DND-41 (cell line): ENCODE measurements around the gene CACNA1D.

Experiments
- CTCF ChIP-seq: IDR thresholded peaks from 2 replicates; pipeline ENCODE4 v1.5.1; 2012; ENCODE audit warnings: borderline replicate concordance, low read length, moderate library complexity, mild to moderate bottlenecking; ENCODE audit not compliant: poor library complexity, severe bottlenecking; ENCODE audit errors: extremely low read depth
- EZH2 ChIP-seq: IDR thresholded peaks from 3 replicates; pipeline ENCODE4 v1.6.1; 2012; ENCODE audit warnings: borderline replicate concordance, low read depth, mild to moderate bottlenecking, moderate library complexity, low read length, inconsistent platforms; ENCODE audit not compliant: severe bottlenecking

- TF ChIP-seq CTCF (no peak), EZH2 (no peak)
Measured at GRCh38 chr3:53523346-53523745, 28.9 kb downstream of the CACNA1D start.
